ENCODE data around the gene NRBF2.
A peak's percentile ranks its signal among the peaks of the same experiment; 100 is the strongest.
"Not testable (repeated sequence)": the region's sequence is repeated elsewhere in the genome, so short reads cannot be mapped to it uniquely, and the experiment has no call there.

The NRBF2 gene

GRCh38 chr10:63133056-63133820 is at the start of gene NRBF2:
Gene NRBF2 (plus strand): TSS chr10:63133328. CDS start chr10:63133471, 143 bp downstream.
- peak; percentile 99 for DNase-seq

DNA sequence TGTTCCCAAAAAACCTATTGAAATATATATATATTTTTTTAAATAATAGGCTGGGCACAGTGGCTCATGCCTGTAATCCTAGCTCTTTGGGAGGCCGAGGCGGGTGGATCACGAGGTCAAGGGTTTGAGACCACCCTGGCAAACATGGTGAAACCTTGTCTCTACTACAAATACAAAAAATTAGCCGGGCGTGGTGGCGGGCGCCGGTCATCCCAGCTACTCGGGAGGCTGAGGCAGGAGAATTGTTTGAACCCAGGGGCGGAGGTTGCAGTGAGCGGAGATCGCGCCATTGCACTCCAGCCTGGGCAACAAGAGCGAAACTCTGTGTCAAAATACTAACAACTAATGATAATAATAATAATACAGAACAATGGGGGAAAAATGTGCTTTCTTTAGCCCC is 49.7 kb upstream of the NRBF2 start:
- DNase-seq, result not testable (repeated sequence)

GRCh38 chr10:63083904-63084689 is 49.0 kb upstream of the NRBF2 start:
- DNase-seq, result peak; percentile 59

GRCh38 chr10:63084690-63085382 is 48.3 kb upstream of the NRBF2 start:
- DNase-seq, result no peak

DNA sequence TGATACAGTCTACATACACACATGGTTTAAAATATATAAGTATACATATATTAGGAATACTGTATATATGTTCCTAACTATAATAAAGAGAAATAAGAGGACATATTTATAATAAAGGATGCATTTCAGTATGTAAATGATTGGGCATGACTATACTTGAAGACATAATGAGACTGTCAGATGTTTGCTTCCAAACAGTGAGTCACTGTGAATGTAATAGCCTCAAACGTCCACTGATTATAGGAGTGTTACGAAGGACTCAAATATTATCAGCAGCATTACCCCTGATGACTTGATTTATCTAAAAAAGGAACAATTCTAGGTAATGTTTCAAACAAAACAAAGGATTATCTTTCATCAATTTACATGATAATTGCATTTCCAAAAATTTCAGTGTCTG is 39.9 kb upstream of the NRBF2 start:
- no peak for DNase-seq

DNA sequence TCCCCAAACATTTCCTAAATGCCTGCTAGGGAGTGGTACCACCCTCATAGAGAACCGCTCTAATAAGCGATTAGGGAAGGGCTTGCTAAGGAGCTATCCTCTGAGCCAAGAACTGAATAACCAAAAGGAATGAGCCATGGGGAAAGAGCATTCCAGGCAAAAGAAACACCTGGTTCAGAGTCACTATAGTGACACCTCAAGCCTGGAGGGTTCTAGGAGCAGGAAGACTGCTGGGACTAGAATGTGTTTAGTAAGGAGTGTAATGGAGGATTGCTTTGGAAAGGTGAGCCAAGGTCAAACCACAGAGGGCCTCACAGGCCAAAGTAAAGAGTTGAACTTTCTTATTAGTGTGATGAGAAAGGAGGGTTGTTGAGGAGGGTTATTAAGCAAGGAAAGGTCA is 38.7 kb upstream of the NRBF2 start:
- no peak for DNase-seq

DNA sequence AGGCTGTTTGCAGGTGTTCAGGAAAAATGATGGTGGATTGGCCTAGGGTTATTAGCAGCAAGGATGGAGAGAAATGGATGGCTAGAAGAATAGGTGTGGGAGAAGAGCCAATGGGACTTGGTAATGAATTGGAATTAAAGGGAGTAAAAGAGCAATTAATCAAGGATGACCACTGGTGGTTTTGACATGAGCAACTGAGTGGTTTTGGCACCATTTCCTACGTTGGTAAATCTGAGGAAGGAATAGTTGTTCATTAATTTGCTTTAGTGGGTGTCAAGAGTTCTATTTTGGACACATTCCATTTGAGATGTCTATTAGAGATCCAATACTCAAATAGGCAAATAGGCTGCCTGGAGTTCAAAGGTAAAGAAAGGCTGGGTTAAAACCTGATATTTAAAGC is 38.2 kb upstream of the NRBF2 start:
- no peak for DNase-seq

DNA sequence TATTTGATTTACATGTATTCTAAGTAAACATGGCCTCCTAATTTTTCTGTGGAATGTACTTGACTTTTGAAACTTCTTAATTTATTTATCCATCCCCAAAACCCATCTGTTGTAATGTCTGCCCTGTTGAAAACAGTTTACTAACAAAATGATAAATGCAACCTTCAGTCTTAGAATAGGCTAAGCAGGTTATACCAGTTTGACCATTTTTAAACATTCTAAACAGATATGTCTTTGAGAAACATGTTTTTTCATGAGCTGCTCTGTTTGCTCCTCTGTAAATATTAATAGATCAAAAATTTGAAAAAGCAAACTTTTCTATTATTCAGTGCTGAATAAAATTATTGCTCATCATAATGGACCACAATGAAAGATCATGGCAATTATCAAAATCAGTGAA is 33.4 kb upstream of the NRBF2 start:
- no peak for DNase-seq

- peak; percentile 15 for DNase-seq
These were observed 32.0 kb upstream of the NRBF2 start for GRCh38 chr10:63101091-63101490.

GRCh38 chr10:63102279-63102883 is 30.7 kb upstream of the NRBF2 start:
- DNase-seq, result peak; percentile 32

DNA sequence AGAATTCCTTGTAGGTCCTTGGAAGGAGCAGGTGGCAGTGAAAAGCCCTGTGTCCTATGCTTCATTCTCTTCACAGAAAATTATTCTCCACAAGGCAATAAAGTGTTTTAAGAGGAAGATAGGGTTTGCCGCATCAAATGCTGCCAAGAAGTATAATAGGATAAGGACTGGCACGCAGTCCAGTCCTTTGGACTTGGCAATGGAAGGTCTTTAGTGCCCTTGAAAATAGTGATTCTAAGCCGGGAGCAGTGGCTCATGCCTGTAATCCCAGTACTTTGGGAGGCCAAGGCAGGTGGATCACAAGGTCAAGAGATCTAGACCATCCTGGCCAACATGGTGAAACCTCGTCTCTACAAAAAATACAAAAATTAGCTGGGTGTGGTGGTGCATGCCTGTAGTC is 29.9 kb upstream of the NRBF2 start:
- DNase-seq, result peak; percentile 15

GRCh38 chr10:63103971-63104409 is 29.1 kb upstream of the NRBF2 start:
- DNase-seq, result peak; percentile 54

DNA sequence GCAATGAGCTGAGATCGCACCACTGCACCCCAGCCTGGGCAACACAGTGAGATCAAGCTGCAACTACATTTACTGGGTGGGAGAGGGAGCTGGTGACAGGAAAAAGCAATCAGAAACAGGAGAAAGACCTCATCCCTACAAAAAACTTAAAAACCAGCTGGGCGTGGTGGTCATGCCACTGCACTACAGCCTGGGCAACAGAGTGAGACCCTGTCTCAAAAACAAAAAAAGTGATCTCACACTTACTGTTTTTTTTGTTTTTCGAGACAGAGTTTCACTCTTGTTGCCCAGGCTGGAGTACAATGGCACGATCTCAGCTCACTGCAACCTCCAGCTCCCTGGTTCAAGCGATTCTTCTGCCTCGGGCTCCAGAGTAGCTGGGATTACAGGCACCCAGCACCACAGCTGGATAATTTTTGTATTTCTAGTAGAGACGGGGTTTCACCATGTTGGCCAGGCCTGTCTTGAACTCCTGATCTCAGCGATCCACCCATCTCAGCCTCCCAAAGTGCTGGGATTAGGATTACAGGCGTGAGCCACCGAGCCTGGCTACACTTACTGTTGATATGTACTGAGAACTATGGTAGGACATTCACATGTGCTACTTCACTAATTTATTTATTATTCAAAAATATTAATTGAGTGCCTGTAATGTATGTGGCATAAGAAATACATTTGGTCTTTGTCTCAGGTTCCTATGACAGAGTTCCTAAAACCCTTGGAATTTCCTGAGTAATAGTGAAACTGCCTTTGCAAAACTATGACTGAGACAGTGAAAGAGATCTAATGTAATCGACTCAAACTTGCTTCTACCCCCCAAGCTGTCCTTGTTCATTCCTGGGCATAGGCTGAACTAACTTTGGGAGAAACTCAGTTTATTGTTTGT is 27.7 kb upstream of the NRBF2 start:
- DNase-seq, result peak; percentile 28

GRCh38 chr10:63106111-63106755 is 26.9 kb upstream of the NRBF2 start:
- DNase-seq, result no peak

DNA sequence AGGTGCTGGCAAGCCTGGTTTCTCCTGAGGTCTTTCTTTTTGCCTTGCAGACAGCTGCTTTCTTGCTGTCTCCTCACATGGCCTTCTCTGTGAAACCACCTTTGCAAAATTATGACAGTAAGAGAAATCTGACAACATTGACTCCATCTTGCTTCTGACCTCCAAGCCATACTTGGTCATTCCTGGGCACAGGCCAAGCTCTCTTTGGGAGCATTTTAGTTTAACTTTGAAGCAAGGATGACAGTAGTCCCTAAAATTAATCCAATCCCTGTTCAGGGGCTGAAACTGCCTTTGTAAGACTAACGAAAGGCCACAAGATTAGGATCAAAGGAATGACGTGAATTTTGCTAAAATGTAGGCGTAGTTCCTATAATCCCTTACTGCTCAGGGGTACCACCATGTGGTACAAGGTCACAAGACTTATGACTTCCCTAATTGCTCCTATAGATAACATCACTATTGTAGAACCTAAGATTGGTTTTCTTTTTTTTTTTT is 25.1 kb upstream of the NRBF2 start:
- no peak for DNase-seq

DNA sequence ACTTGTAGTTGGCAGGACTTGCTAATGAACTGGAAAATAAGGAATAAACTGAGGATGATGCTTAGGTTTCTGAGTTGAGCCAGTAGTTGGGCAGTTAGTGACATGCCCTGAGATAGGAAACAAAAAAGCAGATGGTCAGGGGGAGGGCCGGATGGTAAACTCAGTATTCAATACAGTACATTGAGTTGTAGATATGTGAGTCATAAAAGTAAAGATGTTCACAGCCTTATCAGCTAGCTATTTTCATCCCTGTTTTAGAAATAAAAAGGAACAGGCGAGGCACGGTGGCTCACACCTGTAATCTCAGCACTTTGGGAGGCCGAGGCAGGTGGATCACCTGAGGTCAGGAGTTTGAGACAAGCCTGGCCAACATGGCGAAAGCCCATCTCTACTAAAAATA is 22.2 kb upstream of the NRBF2 start:
- no peak for DNase-seq

- DNase-seq, result no peak
These were observed 18.9 kb upstream of the NRBF2 start for GRCh38 chr10:63114031-63114814.

DNA sequence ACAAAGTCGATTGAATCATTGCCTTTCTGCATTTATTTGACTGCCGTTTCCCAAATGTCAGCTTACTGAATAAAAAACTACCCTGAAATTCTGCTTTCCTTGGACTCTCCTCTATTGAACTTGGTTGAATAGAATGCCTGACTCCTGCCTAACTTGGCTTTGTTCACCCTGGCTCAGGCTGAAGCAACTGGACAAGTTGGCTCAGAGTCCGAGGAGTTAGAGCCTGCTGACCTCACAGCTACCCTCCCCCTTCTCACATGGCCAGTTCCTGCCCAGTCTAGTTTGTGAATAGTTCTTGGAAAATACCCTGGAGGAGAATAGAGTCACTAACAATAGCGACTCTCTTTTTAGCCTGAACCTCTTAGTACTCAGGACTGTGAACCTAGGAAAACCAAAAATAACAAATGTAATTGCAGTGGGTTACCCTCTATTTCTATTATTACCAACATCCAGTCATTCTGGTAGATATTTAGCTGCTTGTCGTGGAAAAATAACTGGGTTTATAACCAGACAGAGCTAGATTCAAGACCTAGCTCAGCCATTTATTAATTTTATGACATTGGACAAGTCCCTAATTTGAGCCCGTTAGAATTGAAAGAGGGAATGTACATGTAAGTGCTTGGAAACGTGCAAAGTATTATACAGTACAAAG is 17.3 kb upstream of the NRBF2 start:
- DNase-seq, result no peak

GRCh38 chr10:63116452-63117072 is 16.6 kb upstream of the NRBF2 start:
- no peak for DNase-seq

GRCh38 chr10:63119041-63119440 is 14.1 kb upstream of the NRBF2 start:
- no peak for DNase-seq
